NCI-H2107 treated with DMSO at 0.1 percent for 48 hours (cell line): Measurements from ENCODE around the gene ADAT2.
"Not testable (repeated sequence)": the region's sequence is repeated elsewhere in the genome, so short reads cannot be mapped to it uniquely, and the experiment has no call there.

ENCODE experiments used
- DNase-seq: peaks from one replicate; lab custom pipeline; 2025; ENCODE audit not compliant: unreplicated experiment; lab: John Stamatoyannopoulos, UW

ADAT2 gene

GRCh38 chr6:143450453-143451371 lies at the start of gene ADAT2, which contains the start of gene PEX3:
Gene ADAT2 (minus strand): TSS chr6:143450695. CDS start chr6:143450658, 37 bp downstream.
Gene PEX3 (plus strand): TSS chr6:143450805. CDS start chr6:143451043, 238 bp downstream.
- peak; percentile 93 for DNase-seq

DNA sequence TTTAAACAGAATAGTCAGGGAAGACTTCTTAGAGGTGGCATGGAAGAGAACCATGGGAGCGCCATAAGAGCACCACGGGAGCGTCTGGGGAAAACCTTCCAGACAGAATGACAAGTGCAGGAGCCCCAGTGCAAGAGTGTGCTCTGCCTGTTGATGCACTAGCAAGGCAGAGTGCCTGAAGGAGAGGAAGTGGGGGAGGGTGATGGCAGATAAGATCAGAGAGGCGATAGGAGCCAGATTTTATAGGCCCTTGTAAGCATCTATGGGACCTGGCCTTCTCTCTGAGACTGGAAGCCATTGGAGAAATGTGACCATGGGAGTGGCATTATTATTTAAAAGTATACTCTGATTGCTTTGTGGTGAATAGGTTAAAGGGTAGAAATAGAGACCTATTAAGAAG lies 47.9 kb upstream of the ADAT2 start:
- DNase-seq: no peak

DNA sequence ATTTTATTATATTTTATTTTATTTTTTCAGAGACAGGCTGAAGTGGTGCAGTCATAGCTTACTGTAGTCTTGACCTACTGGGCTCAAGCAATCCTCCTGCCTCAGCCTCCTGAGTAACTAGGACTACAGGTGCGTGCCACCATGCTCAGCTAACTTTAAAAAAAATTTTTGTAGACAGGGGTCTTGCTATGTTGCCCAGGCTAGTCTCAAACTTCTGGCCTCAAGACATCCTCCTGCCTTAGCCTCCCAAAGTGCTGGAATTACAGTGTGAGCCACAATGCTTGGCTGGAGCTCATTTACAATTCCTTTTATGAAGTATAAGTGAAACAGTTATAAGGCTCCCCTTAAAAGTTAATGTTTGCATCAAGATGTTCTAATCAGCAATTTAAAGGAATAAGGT lies 46.5 kb upstream of the ADAT2 start:
- no peak for DNase-seq

DNA sequence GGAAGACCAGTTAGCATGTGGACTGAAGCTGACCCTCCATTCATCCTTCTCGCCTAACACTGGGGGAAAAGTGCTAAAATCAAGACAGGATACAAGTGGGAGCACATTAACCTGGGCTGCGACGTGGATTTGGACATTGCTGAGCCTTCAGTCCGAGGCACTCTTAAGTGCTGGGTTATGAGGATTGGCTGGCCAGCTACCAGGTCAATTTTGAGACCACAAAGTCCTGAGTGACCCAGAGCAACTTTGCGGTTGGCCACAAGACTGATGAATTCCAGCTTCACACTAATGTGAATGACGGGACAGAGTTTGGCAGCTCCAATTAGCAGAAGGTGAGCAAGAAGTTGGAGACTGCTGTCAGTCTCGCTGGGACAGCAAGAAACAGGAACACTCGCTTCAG lies 40.3 kb upstream of the ADAT2 start:
- no peak for DNase-seq

DNA sequence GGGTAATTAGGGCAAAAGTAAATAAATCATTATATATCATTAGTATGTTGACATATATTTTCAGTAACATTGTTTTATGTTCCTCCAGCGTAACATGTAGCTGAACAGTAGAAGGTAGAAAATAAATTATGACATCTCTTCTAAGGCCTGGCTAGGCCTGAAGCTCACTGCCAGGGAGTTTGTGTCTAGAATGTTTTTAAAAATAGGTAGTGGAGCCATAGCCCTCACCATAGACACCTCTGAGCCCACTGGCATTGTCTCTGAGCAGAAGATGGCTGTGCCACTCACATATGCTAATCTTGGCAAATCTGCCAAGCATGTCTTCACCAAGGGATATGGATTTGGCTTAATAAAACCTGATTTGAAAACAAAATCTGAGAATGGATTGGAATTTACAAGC lies 39.7 kb upstream of the ADAT2 start:
- DNase-seq: no peak

DNA sequence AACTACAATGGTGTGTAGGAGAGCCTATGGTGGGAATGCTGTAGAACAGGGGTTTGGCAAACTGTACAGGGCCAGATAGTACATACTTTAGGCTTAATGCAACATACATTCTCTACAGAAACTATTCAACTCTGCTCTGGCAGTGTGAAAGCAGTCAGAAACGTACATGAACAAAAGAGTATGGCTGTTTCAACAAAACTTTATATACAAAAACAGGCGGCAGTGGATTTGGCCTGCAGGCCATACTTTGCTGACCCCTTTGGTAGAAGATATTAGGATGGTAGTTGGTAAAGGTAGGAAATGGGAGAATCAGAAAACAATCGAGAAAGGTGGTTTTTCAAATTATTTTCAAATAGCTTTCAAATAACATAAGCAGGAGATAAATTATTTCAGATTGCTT lies 36.3 kb upstream of the ADAT2 start:
- no peak for DNase-seq

- DNase-seq: no peak
Measured at GRCh38 chr6:143485967-143486366, 35.5 kb upstream of the ADAT2 start.

DNA sequence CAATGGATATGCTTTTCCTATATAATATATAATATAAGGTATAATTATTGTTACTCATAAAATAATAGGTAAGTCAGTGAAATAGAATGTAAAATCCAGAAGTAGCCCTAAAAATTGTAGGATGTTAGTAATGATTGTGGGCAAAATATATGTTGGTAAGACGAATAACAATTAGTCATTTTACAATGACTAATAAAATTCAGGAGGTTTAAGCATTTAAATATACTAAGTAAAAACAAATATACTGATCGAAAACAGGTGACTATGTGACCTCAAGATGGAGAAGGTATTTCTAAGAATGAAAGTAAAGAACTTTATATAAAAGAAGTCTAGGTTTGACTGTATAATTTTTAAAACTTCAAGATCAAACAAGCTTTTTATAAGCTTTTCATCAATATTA lies 32.1 kb upstream of the ADAT2 start:
- DNase-seq: no peak

DNA sequence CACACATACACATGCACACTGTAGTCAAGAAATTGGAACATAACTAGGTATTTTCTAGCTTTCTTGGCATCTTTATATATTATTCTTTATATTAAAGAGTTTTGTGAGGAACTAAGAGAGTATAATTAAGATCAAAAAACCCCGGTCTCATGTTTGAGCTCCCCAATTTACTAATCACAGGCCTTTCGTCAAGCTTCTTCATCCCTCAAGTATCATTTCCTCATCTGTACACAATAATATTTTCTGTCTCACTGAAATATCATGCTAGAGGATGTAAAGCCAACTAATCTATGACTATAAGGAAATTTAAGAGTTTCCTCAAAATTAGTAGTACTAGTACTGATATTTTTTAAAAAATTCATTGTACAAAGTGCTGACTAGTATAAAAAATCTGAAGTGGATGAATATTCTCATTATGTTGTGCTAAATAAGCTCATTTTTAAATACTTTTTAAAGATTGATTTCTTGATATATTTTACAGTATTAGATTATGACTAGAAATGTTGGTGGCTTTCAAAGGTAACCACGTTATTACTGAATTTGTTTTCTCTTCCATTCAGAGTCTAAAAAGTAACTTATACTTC lies 28.1 kb upstream of the ADAT2 start:
- no peak for DNase-seq

- DNase-seq: no peak
Measured at GRCh38 chr6:143476545-143476944, 26.1 kb upstream of the ADAT2 start.

DNA sequence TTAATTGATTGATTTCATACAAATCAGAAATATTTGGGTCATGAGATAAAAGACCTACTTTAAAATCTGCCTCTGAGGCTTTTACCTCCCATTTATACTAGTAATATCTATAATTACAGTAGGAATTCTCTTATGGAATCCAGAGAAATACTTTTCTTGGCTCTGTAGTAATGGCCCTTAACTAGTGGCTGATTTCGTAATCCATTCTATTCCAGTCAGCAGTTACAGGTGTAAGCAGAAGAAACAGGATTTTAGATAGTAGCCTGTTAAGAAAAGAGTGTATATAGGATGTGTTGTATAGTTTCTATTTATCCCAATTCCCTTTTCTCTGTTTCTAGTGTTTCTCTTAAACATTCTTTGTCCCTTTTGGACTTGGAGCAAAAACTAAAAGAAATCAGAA lies 21.3 kb upstream of the ADAT2 start:
- DNase-seq: no peak

- not testable (repeated sequence) for DNase-seq
Measured at GRCh38 chr6:143468823-143469222, 18.3 kb upstream of the ADAT2 start.

DNA sequence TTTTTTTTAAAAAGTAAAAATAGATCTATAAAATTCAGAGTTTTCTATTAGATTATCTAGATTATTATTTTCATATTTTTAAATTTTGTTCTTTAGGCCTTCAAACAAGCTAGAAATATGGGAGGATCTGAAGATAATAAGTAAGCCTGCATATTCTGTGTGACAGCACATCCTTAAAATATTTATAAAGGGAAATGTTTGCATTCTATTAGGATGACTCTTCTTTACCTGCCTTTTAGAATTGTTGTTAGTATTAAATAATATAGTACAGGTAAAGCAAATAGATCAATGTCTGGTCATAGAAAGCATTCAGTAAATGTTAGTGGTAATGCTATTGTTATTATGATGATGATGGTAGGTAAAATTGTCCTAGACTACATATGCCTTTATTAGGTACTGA lies 17.5 kb upstream of the ADAT2 start:
- DNase-seq: no peak

GRCh38 chr6:143465546-143465945 lies 15.1 kb upstream of the ADAT2 start:
- no peak for DNase-seq

GRCh38 chr6:143457563-143458359 lies 7.3 kb upstream of the ADAT2 start:
- DNase-seq: no peak

DNA sequence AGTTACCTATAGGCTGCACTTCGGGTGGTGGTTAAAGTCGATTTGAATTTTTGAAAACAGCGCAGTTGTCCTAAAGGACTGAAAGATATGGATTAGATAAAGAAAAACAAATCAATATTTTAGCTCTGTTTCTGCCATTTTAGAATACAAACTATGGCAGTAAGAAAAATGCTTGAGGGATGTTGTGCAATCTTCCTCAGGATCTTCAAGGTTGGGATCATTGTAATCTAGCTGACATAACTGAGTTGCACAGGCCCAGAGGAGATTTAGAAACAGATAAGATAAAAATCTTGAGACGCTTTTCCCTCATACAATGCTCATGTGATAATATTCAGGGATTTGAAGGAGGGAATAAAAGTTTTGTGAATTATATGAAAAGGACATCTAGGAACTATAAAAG lies 1.0 kb upstream of the ADAT2 start:
- DNase-seq: no peak

- peak; percentile 18 for DNase-seq
Measured at GRCh38 chr6:143449714-143450452, 612 bp downstream of the ADAT2 start.

DNA sequence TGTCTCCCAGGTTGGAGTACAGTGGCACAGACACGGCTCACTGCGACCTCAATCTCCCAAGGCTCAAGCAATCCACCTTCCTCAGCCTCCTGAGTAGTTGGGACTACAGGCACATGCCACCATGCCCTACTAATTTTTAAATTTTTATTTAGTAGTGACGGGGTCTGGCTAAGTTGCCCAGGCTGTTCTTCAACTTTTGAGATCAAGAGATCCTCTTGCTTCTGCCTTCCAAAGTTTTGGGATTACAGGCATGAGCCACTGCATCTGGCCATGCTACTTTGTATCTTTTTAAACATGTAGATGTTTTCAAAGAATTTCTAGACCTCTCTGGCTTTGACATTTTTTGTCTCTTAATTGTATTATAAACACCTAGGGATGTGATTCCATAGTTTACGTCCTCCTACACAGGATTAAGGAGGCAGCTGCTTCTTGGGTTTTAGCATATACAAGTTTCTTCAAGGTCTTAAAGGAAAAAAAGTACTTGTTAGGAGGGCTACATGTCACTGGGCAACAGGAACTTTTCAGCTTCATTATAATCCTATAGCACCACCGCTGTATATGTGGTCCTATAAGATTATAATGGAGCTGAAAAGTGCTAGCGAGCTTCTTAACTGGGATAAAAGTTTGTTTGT lies 1.3 kb downstream of the ADAT2 start:
- no peak for DNase-seq

DNA sequence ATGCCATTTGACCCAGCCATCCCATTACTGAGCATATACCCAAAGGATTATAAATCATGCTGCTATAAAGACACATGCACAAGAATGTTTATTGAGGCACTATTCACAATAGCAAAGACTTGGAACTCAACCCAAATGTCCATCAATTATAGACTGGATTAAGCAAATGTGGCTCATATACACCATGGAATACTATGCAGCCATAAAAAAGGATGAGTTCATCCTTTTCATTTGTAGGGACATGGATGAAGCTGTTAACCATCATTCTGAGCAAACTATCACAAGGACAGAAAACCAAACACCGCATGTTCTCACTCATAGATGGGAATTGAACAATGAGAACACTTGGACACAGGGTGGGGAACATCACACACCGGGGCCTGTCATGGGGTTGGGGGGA lies 2.6 kb downstream of the ADAT2 start:
- DNase-seq: not testable (repeated sequence)

DNA sequence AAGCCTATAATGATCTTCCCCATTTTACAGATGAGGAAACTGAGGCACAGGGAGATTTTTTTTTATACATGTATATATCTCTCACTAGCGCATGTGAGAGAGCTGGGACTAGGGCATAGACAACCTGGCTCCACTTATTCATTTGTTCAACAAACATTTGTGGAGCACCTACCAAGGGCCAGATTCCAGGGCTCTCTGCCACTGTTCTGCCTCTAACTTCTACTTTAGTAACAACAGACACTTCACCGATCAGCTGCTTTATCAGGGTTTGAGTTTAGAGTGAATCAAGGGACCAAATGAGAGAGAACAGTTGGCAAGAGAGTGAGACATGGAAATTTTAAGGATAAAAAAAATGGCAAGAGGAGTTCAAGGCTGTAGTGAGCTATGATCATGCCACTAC lies 7.4 kb downstream of the ADAT2 start:
- DNase-seq: no peak
